Activated T-cell treated with anti-CD3 and anti-CD28 coated beads, Interleukin-2, amount 50 U/mL, for 24 hours (primary cell): Measurements from ENCODE around the gene SKP2.
A peak's percentile ranks its signal among the peaks of the same experiment; 100 is the strongest.
"Not testable (repeated sequence)": the region's sequence is repeated elsewhere in the genome, so short reads cannot be mapped to it uniquely, and the experiment has no call there.

Experiments used
- DNase-seq: peaks from one replicate; pipeline ENCODE4 v3.0.0-alpha.2; 2020
- H3K27ac Mint-ChIP-seq: 2 replicates; pipeline ENCODE4 v1.8.0; 2020; ENCODE audit warnings: mild to moderate bottlenecking, mixed read lengths
- H3K27me3 Mint-ChIP-seq: 2 replicates; pipeline ENCODE4 v1.8.0; 2020; ENCODE audit warnings: mixed read lengths
- H3K36me3 Mint-ChIP-seq: 2 replicates; pipeline ENCODE4 v1.8.0; 2020; ENCODE audit warnings: low read depth, mixed read lengths
- H3K4me1 Mint-ChIP-seq: 2 replicates; pipeline ENCODE4 v1.8.0; 2020; ENCODE audit warnings: low read depth, mixed read lengths
- H3K4me3 Mint-ChIP-seq: 2 replicates; pipeline ENCODE4 v1.8.0; 2020; ENCODE audit warnings: mild to moderate bottlenecking, moderate library complexity, mixed read lengths
- H3K9me3 Mint-ChIP-seq: 2 replicates; pipeline ENCODE4 v1.8.0; 2020; ENCODE audit warnings: mixed read lengths

The SKP2 gene

DNA sequence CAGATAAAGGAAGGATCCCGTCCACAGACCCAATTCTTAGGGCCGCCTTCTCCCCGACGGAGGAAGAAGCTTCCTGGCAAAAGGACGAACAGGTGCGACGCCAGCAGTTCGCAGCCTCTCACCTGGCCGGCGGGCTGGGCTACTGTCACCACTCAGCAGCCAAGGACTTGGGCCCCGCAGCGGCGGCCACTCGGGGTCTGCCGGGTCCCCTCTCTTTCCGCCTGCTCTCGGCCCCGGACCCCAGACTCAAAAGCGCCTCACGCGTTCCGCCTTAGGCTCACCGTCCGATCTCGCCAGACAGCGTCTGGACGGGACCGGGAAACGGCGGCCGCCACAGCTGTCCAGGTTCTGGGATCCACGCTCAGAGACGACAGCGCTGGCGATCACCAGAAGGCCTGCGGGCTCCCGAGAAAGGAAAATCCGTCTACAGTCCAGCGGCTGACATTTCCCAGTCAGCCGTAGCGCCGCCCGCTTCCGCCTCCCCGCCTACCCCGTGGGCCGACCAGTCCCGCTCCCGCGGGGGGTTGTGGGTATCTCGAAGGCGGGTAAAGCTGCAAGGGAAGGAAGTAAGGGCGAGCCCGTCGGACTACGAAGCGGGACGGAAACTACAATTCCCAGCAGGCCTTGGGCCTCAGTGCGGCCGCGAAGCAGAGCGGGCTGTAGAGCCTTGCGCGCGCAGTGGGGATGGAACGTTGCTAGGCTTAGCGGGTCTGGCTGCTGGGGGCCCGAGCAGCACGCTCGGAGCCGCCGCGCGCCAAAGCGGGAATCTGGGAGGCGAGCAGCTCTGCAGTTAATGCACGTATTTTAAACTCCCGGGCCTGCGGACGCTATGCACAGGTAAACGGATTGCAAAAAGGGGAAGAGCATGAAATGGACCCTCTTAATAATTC, at the start of gene SKP2, which contains the start of gene LMBRD2:
Gene SKP2, plus strand, starts transcription at position 678 of the 890 bp plus-strand sequence. Its CDS starts 152 bp downstream, at position 830.
Gene LMBRD2, minus strand, starts transcription at position 454 of the 890 bp plus-strand sequence. CDS start 8,538 bp downstream, outside the sequence.
- Mint-ChIP-seq H3K27me3 (no peaks in the 10 kb centered on the region), H3K27ac (peak within 1 kb of the TSS; percentile 94), H3K4me1 (peaks cover 66% of the 10 kb centered on the region), H3K9me3 (no peaks in the 10 kb centered on the region), H3K4me3 (peak within 1 kb of the TSS; percentile 97), H3K36me3 (peaks cover 53% of the 10 kb centered on the region)
- peak; percentile 96 for DNase-seq

DNA sequence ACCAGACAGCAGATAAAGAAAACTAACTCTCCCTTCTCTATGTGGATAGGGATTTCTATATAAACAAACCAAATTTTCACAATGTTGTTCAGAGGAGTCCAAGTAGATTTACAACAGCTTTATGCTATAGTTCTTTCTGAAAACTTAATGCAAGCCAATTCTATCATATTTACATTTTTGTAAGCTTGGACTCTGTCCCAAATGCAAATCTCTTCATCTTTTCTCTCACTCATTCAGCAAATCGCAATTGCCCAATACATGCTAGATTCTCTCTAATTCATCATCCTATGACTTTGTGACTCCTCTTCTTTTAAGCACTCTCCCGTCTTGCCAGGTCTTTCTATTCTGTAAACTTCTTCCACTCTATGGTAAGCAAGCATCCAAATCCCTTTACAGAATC, 46.1 kb upstream of the SKP2 start:
- H3K36me3 Mint-ChIP-seq = peaks cover 59% of the 10 kb centered on the region
- H3K4me3 Mint-ChIP-seq = no peak overlapping the region
- no peaks in the 10 kb centered on the region for H3K27me3 Mint-ChIP-seq
- H3K27ac Mint-ChIP-seq = no peak overlapping the region
- no peak for DNase-seq
- no peaks in the 10 kb centered on the region for H3K9me3 Mint-ChIP-seq
- no peaks in the 10 kb centered on the region for H3K4me1 Mint-ChIP-seq

DNA sequence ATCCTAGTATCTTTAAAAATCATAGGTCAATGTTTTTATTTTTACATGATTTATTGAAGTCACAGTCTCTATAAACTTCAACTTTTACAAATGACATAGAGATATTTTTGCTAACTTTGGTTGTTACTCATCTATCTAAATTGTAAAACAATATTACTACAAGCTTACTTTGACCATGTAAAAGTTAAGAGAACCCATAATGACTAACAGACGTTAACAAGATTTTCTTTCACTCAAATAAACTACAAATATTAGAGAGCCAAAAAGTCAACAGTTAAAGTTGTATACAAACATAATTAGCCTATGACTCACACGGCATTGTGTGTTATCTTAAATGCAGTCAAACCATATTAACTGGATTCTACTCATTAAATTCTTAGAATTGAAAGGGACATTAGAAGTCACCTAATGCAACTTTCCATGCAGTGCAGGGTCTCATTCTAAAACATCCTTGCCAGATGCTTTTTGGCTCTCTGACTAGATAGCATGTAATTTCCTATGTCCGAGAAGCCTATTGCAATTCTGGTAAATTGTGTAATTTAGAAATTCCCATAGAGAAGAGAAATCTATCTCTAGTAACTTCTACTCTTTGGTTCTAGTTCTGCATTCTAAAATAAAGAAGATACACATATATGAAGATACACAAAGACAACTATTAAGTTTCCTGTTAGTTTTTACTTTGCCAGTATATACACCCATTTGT, 43.0 kb upstream of the SKP2 start:
- Mint-ChIP-seq H3K9me3 (no peaks in the 10 kb centered on the region), H3K4me1 (no peaks in the 10 kb centered on the region), H3K27me3 (no peaks in the 10 kb centered on the region), H3K27ac (no peak overlapping the region), H3K4me3 (no peak overlapping the region), H3K36me3 (peaks cover 73% of the 10 kb centered on the region)
- no peak for DNase-seq

DNA sequence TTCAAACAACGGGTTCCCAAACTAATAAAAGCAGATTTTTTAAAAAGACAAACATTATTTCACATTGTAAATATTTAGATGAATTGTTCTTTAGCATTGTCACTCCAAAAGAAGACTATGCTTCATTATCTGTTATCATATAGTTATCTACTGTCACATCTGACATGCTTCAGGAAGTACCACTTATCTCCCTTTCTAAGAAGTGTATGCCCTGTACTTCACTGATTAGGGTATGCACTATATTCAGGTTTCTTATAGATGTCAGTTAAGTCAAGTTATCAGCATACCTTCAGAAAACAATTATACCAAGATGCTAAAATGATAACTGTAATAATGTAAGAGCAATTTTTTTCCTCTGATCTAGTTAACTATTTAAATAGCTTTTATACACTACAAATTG, 40.7 kb upstream of the SKP2 start:
- Mint-ChIP-seq H3K4me1 (no peaks in the 10 kb centered on the region), H3K27ac (no peak overlapping the region), H3K9me3 (no peaks in the 10 kb centered on the region), H3K36me3 (peaks cover 67% of the 10 kb centered on the region), H3K4me3 (no peak overlapping the region), H3K27me3 (no peaks in the 10 kb centered on the region)
- no peak for DNase-seq

DNA sequence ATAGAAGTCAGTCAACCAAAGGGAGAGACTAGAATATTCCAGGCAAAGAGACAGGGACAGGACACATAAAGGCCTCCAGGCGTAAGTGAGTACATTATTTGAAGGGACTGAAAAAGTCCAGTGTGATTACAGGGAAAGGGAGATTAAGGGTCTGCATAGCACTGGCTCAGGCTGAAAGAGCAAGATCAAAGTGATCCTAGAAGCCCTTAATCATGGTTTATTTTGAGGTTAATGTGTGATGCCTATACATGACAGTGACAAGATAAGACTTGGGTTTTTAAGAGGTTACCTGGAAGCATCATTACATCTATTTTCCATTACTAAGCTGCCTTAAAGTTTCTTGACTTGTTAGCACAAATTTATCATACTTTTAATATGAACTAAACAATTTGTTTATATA, 26.0 kb upstream of the SKP2 start:
- H3K4me3 Mint-ChIP-seq = no peak overlapping the region
- H3K4me1 Mint-ChIP-seq = peaks cover 12% of the 10 kb centered on the region
- H3K9me3 Mint-ChIP-seq = peaks cover 11% of the 10 kb centered on the region
- no peak for DNase-seq
- H3K27ac Mint-ChIP-seq = no peak overlapping the region
- H3K27me3 Mint-ChIP-seq = no peaks in the 10 kb centered on the region
- peaks cover 56% of the 10 kb centered on the region for H3K36me3 Mint-ChIP-seq

DNA sequence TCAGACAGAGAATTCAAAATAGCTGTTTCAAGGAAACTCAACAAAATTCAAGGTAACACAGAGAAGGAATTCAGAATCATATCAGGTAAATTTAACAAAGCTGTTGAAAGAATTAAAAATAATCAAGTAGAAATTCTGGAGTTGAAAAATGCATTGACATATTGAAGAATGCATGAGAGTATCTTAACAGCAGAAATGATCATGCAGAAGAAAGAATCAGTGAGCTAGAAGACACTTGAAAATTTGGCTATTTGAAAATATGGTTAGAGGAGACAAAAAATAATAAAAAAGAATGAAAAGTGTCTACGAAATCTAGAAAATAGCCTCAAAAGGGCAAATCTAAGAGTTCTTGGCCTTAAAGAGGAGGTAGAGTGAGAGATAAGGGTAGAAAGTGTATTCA, 23.1 kb upstream of the SKP2 start:
- peaks cover 67% of the 10 kb centered on the region for H3K36me3 Mint-ChIP-seq
- H3K4me3 Mint-ChIP-seq = no peak overlapping the region
- peaks cover 13% of the 10 kb centered on the region for H3K9me3 Mint-ChIP-seq
- H3K27me3 Mint-ChIP-seq = no peaks in the 10 kb centered on the region
- peaks cover 17% of the 10 kb centered on the region for H3K4me1 Mint-ChIP-seq
- DNase-seq = no peak
- H3K27ac Mint-ChIP-seq = no peak overlapping the region

DNA sequence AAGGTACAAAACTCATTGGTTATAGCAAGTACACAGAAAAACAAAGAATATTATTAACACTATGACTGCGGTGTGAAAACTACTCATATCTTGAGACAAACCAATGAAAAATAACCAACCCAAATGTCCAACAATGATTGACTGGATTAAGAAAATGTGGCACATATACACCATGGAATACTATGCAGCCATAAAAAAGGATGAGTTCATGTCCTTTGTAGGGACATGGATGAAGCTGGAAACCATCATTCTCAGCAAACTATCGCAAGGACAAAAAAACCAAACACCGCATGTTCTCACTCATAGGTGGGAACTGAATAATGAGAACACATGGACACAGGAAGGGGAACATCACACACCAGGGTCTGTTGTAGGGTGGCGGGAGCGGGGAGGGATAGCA, 22.2 kb upstream of the SKP2 start:
- not testable (repeated sequence) for H3K4me3 Mint-ChIP-seq, DNase-seq, H3K27me3 Mint-ChIP-seq, H3K27ac Mint-ChIP-seq
- H3K9me3 Mint-ChIP-seq = peaks cover 13% of the 10 kb centered on the region
- peaks cover 17% of the 10 kb centered on the region for H3K4me1 Mint-ChIP-seq
- peaks cover 70% of the 10 kb centered on the region for H3K36me3 Mint-ChIP-seq

DNA sequence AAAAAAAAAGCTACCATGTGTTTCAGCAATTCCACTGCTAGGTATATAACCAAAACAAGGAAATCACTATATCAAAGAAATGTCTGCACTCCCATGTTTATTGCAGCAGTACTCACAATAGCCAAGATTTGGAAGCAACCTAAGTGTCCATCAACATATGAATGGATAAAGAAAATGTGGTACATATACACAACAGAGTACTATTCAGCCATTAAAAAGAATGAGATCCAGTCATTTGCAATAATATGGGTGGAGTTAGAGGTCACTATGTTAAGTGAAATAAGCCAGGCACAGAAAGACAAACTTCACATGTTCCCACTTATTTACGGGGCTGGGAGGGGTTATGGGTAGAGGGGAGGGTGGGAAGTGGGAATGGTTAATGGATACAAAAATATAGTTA, 18.9 kb upstream of the SKP2 start:
- H3K27me3 Mint-ChIP-seq, DNase-seq: not testable (repeated sequence)
- peaks cover 74% of the 10 kb centered on the region for H3K36me3 Mint-ChIP-seq

DNA sequence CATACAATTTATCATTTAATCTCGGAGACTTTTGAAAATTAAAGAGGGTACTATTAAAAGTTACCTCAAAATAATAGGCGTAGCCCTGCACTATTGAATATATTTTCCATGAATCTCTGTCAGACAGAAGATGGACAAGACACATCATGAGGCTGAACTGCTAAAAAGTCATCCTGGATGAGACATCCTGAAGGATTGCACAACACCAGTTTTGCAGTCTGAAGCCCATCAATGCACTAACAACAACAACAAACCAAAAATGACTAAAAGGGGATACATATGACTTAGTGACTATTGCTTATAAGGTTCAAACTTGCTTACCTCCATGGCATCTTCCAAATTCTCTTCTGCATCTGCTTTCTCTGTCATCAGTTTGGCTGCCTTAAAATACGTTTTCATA, 15.9 kb upstream of the SKP2 start:
- Mint-ChIP-seq H3K36me3 (peaks cover 77% of the 10 kb centered on the region), H3K27me3 (no peaks in the 10 kb centered on the region), H3K4me1 (peaks cover 4% of the 10 kb centered on the region), H3K9me3 (peaks cover 3% of the 10 kb centered on the region), H3K4me3 (no peak overlapping the region), H3K27ac (no peak overlapping the region)
- no peak for DNase-seq

More for the DNA sequence above, 18.9 kb upstream of the SKP2 start:
- H3K9me3 Mint-ChIP-seq = peaks cover 13% of the 10 kb centered on the region
- H3K27ac Mint-ChIP-seq, H3K4me1 Mint-ChIP-seq, H3K4me3 Mint-ChIP-seq: not testable (repeated sequence)

DNA sequence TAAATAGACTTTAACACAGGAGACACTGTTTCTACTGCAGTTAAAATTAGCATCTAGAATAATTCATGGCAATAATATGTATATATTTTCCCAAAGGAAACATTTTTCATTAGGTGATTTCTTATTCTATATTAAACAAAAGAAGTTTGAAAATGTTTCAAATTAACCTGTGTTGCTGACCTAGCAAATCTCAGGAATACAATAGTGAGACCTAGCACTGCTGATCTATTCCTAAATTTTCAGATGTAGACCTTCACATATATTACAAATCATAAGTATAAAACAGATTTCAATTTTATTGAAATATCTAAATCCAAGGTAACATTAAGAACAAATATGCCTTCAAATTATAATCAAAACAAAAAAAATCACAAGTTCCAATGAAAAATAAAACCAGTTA, 15.3 kb upstream of the SKP2 start:
- H3K36me3 Mint-ChIP-seq = peaks cover 77% of the 10 kb centered on the region
- no peak overlapping the region for H3K4me3 Mint-ChIP-seq
- H3K9me3 Mint-ChIP-seq = peaks cover 3% of the 10 kb centered on the region
- no peak for DNase-seq
- no peak overlapping the region for H3K27ac Mint-ChIP-seq
- H3K4me1 Mint-ChIP-seq = peaks cover 2% of the 10 kb centered on the region
- no peaks in the 10 kb centered on the region for H3K27me3 Mint-ChIP-seq

DNA sequence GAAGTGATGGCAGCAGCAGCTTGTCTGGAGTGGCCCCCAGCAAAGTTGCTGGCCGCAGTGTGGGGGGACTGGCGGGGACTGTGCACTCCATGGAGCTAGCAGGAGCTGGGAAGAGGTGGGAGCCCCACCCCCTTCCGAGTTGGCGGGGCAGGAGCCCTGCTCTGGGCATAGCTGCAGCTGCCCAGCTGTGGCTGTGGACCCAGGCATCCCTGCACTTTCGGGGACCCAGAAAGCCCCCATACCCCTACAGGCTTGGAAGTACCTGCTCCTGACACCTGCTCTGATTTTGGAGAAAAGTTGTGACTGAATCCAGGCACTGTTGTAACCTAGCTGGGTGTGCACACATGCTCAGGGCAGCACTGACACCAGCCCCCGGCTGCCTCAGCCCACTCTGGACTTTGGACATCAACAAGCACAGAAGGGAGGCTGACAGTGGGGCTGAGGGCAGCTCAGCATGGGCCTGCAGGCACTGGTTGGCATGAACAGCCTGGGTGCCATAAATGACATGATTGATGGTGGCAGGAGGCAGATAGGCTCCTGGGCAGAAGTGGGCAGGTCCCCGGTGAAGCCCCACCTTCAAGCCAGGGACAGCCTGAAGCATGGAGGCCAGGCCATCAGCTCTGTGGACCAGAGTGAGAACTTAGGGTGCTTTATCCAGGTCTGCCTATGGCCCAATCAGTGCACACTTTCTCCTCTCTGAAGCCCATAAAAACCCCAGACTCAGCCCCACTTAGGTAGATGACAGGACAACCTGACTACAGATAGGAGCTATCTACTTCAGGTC, 12.8 kb upstream of the SKP2 start:
- Mint-ChIP-seq H3K9me3 (no peaks in the 10 kb centered on the region), H3K4me1 (no peaks in the 10 kb centered on the region), H3K27me3 (no peaks in the 10 kb centered on the region), H3K27ac (no peak overlapping the region), H3K36me3 (peaks cover 68% of the 10 kb centered on the region), H3K4me3 (no peak overlapping the region)
- DNase-seq = no peak

DNA sequence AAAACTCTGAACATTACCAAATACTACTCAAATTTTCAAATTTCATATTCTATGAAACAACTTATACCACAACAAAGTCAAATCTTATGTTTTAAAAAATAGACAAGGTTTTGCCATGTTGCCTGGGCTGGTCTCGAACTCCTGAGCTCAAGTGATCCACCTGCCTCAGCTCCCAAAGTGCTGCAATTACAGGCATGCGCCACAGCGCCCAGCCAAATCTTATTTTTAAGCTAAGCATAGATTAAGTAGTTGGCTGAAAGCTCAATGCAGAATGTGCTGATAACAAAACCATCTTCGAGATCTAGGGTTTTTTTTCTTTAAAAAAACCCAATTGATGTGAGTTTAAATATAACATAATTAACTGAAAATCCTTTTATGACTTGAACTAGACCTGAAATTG, 6.6 kb upstream of the SKP2 start:
- Mint-ChIP-seq H3K36me3 (peaks cover 23% of the 10 kb centered on the region), H3K27me3 (no peaks in the 10 kb centered on the region), H3K27ac (no peak overlapping the region), H3K4me1 (peaks cover 32% of the 10 kb centered on the region), H3K4me3 (no peak overlapping the region), H3K9me3 (no peaks in the 10 kb centered on the region)
- no peak for DNase-seq

DNA sequence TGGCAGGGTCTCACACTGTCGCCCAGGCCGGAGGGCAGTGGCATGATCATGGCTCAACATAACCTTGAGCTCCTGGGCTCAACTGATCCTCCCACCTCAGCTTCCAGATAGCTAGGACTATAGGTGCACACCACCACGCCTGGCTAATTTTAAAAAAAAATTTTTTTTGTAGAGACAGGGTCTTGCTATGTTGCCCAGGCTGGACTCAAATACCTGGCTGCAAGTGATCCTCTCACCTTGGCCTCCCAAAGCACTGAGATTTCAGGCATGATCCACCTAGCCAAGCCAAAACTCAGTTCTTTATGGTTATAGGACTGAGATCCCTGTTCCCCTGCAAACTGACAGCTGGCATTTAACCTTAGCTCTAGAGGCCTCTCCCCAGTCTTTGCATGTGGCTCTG, 5.5 kb upstream of the SKP2 start:
- no peak for DNase-seq
- peaks cover 15% of the 10 kb centered on the region for H3K36me3 Mint-ChIP-seq
- peaks cover 38% of the 10 kb centered on the region for H3K4me1 Mint-ChIP-seq
- no peak overlapping the region for H3K4me3 Mint-ChIP-seq
- no peak overlapping the region for H3K27ac Mint-ChIP-seq
- H3K9me3 Mint-ChIP-seq = no peaks in the 10 kb centered on the region
- no peaks in the 10 kb centered on the region for H3K27me3 Mint-ChIP-seq

DNA sequence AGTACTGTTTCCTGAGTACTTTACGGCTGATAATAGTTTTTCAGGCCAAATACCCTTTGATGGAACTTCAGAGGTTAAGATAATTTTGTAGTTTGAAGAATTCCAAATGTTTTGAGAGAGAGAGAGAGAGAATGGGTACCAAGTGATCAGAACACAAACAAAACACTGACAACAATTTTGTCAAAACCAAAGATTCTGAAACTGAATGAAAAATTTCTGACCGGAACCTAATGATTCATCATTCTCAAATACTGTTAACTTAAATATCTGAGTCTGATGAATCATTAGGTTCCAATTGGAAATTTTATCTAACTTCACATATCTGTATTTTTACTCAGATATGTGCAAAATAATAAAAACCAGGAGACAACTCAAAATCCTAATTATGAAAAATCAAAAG, 4.2 kb upstream of the SKP2 start:
- Mint-ChIP-seq H3K27ac (no peak overlapping the region), H3K4me3 (no peak overlapping the region)

More for the DNA sequence above, 4.2 kb upstream of the SKP2 start:
- H3K9me3 Mint-ChIP-seq = no peaks in the 10 kb centered on the region
- peaks cover 20% of the 10 kb centered on the region for H3K36me3 Mint-ChIP-seq
- no peak for DNase-seq
- H3K27me3 Mint-ChIP-seq = no peaks in the 10 kb centered on the region
- peaks cover 38% of the 10 kb centered on the region for H3K4me1 Mint-ChIP-seq
